Activated naive CD4-positive, alpha-beta T cell treated with anti-CD3 and anti-CD28 coated beads, Interleukin-2, amount 50 U/mL, for 24 hours (primary cell): ENCODE data around the gene PSTPIP1.
A peak's percentile ranks its signal among the peaks of the same experiment; 100 is the strongest.
"Not testable (repeated sequence)": the region's sequence is repeated elsewhere in the genome, so short reads cannot be mapped to it uniquely, and the experiment has no call there.

Source experiments
- H3K27ac Mint-ChIP-seq: one replicate; pipeline ENCODE4 v1.8.0; 2021; ENCODE audit warnings: mild to moderate bottlenecking, mixed read lengths
- H3K27me3 Mint-ChIP-seq: one replicate; pipeline ENCODE4 v1.8.0; 2021; ENCODE audit warnings: mixed read lengths
- H3K36me3 Mint-ChIP-seq: one replicate; pipeline ENCODE4 v1.8.0; 2021; ENCODE audit warnings: mixed read lengths
- H3K4me1 Mint-ChIP-seq: one replicate; pipeline ENCODE4 v1.8.0; 2021; ENCODE audit warnings: mixed read lengths
- H3K4me3 Mint-ChIP-seq: one replicate; pipeline ENCODE4 v1.8.0; 2021; ENCODE audit warnings: mild to moderate bottlenecking, mixed read lengths
- H3K9me3 Mint-ChIP-seq: one replicate; pipeline ENCODE4 v1.8.0; 2021; ENCODE audit warnings: mixed read lengths

PSTPIP1 gene

GRCh38 chr15:76994971-76995945, at the start of gene PSTPIP1:
TSS of gene PSTPIP1 (plus strand) at chr15:76995126. CDS start at chr15:76995574, 448 bp downstream.
- H3K4me3 Mint-ChIP-seq = peak within 1 kb of the TSS; percentile 93

DNA sequence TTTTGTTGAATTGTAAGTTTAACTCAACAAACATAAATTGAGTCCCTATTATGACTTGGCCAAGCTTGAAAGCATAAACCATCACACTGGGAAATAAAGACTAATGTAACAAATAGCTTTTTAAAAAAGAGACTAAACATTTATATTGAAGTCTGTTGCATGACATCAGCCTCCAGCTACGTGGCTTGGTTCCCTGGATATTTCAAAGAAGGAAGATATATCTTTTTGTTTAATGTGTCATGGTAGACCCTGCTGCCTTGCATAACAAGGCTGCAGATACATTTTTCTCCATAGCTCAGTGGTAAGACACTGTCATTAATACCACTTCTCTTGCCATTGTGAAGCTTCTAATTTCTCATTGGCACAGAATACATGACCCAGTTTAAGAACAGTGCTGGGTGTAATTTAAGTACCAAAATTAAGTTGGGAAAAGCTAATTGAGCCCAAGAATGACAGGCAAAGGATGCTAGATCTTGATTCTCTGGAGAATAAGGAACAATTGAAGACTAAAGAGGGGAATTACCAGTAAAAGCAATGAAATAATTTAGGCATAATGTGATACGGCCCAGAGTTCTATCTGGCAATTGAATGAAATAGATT, 49.3 kb upstream of the PSTPIP1 start:
- Mint-ChIP-seq H3K36me3 (peaks cover 21% of the 10 kb centered on the region), H3K4me3 (no peak overlapping the region), H3K27ac (no peak overlapping the region)

More at GRCh38 chr15:76994971-76995945, at the start of gene PSTPIP1:
- Mint-ChIP-seq H3K9me3 (no peaks in the 10 kb centered on the region), H3K27ac (peak within 1 kb of the TSS; percentile 97), H3K4me1 (peaks cover 72% of the 10 kb centered on the region), H3K36me3 (no peaks in the 10 kb centered on the region), H3K27me3 (no peaks in the 10 kb centered on the region)

GRCh38 chr15:76947454-76947853, 47.5 kb upstream of the PSTPIP1 start:
- H3K27me3 Mint-ChIP-seq = no peaks in the 10 kb centered on the region
- H3K4me3 Mint-ChIP-seq = no peak overlapping the region

More for the DNA sequence above, 49.3 kb upstream of the PSTPIP1 start:
- no peaks in the 10 kb centered on the region for H3K9me3 Mint-ChIP-seq
- H3K27me3 Mint-ChIP-seq = no peaks in the 10 kb centered on the region
- H3K4me1 Mint-ChIP-seq = peaks cover 14% of the 10 kb centered on the region

GRCh38 chr15:76951220-76951619, 43.7 kb upstream of the PSTPIP1 start:
- peaks cover 10% of the 10 kb centered on the region for H3K36me3 Mint-ChIP-seq
- H3K4me3 Mint-ChIP-seq = no peak overlapping the region
- peaks cover 17% of the 10 kb centered on the region for H3K4me1 Mint-ChIP-seq
- H3K27me3 Mint-ChIP-seq = no peaks in the 10 kb centered on the region
- H3K9me3 Mint-ChIP-seq = no peaks in the 10 kb centered on the region
- H3K27ac Mint-ChIP-seq = peak overlapping the region; percentile 51

More at GRCh38 chr15:76947454-76947853, 47.5 kb upstream of the PSTPIP1 start:
- Mint-ChIP-seq H3K9me3 (no peaks in the 10 kb centered on the region), H3K36me3 (peaks cover 21% of the 10 kb centered on the region), H3K4me1 (peaks cover 22% of the 10 kb centered on the region), H3K27ac (peak overlapping the region; percentile 48)

GRCh38 chr15:76953913-76954312, 41.0 kb upstream of the PSTPIP1 start:
- no peak overlapping the region for H3K27ac Mint-ChIP-seq
- H3K36me3 Mint-ChIP-seq = no peaks in the 10 kb centered on the region
- H3K27me3 Mint-ChIP-seq = no peaks in the 10 kb centered on the region
- H3K4me3 Mint-ChIP-seq = no peak overlapping the region
- H3K4me1 Mint-ChIP-seq = peaks cover 7% of the 10 kb centered on the region
- no peaks in the 10 kb centered on the region for H3K9me3 Mint-ChIP-seq

DNA sequence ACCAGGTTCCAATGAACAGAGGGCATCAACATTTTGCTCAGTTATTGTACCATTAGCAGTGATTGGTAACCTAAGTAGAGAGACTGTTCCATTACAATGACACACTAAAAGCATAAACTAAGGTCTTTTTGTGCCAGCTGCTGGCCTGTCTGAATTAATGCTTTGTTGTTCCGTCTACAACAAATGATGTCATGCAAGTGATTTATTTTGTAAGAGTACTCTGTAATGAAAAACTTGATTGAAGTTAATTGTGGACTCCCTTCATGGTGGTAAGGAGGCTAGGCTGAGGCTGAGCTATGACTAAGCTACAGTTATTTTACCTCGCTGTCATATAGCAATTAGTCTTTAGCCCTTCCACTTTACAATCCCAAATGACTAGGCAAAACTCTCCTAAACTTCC, 40.2 kb upstream of the PSTPIP1 start:
- Mint-ChIP-seq H3K4me1 (peaks cover 7% of the 10 kb centered on the region), H3K27me3 (no peaks in the 10 kb centered on the region), H3K27ac (no peak overlapping the region), H3K9me3 (no peaks in the 10 kb centered on the region), H3K36me3 (no peaks in the 10 kb centered on the region), H3K4me3 (no peak overlapping the region)

GRCh38 chr15:76961268-76962011, 33.5 kb upstream of the PSTPIP1 start:
- H3K4me1 Mint-ChIP-seq = no peaks in the 10 kb centered on the region
- no peaks in the 10 kb centered on the region for H3K9me3 Mint-ChIP-seq
- no peak overlapping the region for H3K4me3 Mint-ChIP-seq

DNA sequence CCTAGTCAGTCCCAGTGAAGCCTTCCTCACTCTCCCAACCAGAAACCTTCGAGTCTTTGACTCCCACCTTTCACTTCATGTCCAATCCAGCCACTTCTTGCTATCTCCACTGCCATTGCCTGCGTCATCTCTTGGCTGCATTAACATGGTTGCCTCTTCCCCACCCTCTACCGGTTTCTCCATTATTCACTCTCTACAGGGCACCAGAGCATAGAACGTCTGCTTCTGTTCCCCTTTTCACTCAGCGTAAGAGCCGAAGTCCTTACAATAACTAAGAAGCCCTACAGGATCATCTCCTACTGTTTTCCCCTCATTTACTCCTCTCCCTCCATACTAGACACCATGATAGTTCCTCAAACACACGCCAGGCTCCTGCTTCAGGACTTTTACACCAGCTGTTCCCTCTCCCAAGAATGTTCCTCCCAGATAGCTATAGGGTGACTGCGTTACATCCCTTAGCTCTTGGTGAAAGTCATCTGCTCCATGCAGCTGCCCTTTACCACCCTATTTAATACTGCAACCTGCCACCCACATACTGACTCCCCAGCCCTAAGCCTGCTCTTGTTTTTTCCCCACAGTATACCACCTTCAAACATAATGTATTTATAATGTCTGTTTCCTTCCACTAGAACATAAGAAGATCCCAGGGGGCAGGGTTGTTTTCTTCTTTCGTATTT, 32.5 kb upstream of the PSTPIP1 start:
- H3K9me3 Mint-ChIP-seq = no peaks in the 10 kb centered on the region
- no peaks in the 10 kb centered on the region for H3K36me3 Mint-ChIP-seq
- H3K27ac Mint-ChIP-seq = no peak overlapping the region
- no peaks in the 10 kb centered on the region for H3K4me1 Mint-ChIP-seq
- H3K27me3 Mint-ChIP-seq = peaks cover 5% of the 10 kb centered on the region
- no peak overlapping the region for H3K4me3 Mint-ChIP-seq

More at GRCh38 chr15:76961268-76962011, 33.5 kb upstream of the PSTPIP1 start:
- H3K27ac Mint-ChIP-seq = no peak overlapping the region
- peaks cover 5% of the 10 kb centered on the region for H3K27me3 Mint-ChIP-seq
- H3K36me3 Mint-ChIP-seq = no peaks in the 10 kb centered on the region

GRCh38 chr15:76963596-76963995, 31.3 kb upstream of the PSTPIP1 start:
- no peaks in the 10 kb centered on the region for H3K36me3 Mint-ChIP-seq
- no peak overlapping the region for H3K4me3 Mint-ChIP-seq

DNA sequence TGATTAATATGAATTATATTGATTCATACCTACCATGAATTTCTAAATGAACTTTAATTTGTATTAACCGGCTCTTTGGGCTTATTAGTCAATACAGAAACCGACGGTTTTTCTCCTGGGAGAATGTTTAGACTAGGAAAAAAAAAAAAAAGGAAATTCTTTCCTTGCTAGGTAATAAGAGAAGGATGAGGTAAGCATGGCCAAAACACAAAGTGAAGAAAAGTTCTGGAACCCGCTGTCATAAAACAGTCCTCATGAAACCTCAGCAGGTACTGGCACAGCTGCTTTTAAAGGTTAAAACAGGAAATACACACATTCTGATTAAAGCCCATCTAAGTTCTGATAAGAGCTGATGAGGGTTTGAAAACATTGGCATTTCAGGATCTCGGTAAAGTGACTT, 30.8 kb upstream of the PSTPIP1 start:
- Mint-ChIP-seq H3K27ac (no peak overlapping the region), H3K27me3 (peaks cover 5% of the 10 kb centered on the region), H3K4me1 (no peaks in the 10 kb centered on the region), H3K4me3 (no peak overlapping the region), H3K9me3 (no peaks in the 10 kb centered on the region), H3K36me3 (no peaks in the 10 kb centered on the region)

More at GRCh38 chr15:76963596-76963995, 31.3 kb upstream of the PSTPIP1 start:
- peaks cover 5% of the 10 kb centered on the region for H3K27me3 Mint-ChIP-seq
- no peak overlapping the region for H3K27ac Mint-ChIP-seq
- no peaks in the 10 kb centered on the region for H3K4me1 Mint-ChIP-seq
- H3K9me3 Mint-ChIP-seq = no peaks in the 10 kb centered on the region

DNA sequence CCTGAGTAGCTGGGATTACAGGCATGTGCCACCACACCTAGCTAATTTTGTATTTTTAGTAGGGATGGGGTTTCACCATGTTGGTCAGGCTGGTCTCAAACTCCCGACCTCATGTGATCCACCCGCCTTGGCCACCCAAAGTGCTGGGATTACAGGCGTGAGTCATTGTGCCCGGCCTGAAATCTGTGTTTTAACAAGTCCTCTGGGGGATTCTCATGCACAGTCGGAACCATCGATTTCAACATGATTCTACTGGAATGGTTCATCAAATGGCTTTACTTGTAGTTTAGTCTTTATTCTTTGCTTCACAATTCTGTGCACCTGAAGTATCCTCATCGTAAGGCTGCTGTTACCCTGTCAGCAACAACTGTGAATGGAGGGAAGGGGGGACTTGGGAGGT, 28.9 kb upstream of the PSTPIP1 start:
- H3K27ac Mint-ChIP-seq, H3K36me3 Mint-ChIP-seq, H3K4me1 Mint-ChIP-seq, H3K9me3 Mint-ChIP-seq, H3K4me3 Mint-ChIP-seq, H3K27me3 Mint-ChIP-seq: not testable (repeated sequence)

DNA sequence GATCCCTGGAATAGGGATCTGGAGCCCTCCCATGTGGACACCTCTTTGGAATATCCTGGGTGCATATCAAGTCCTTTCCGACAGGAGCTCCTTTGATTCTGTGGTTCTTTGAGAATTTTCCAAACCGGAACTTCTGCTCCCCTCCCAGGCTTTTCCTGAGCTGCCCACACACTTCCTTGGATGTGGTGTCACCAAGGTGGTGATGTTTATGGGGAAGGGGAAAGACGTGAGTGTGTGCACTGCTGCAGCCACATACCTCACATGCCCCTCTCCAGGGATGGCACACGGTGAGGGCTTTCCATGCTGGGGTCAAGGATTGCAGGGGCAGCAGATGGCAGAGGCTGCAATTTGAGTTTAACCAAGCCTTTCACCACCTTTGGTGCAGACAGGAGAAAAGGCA, 27.9 kb upstream of the PSTPIP1 start:
- Mint-ChIP-seq H3K4me1 (no peaks in the 10 kb centered on the region), H3K9me3 (no peaks in the 10 kb centered on the region), H3K27ac (no peak overlapping the region), H3K36me3 (no peaks in the 10 kb centered on the region), H3K27me3 (peaks cover 5% of the 10 kb centered on the region), H3K4me3 (no peak overlapping the region)

GRCh38 chr15:76968306-76968705, 26.6 kb upstream of the PSTPIP1 start:
- H3K27me3 Mint-ChIP-seq = peaks cover 3% of the 10 kb centered on the region
- no peak overlapping the region for H3K27ac Mint-ChIP-seq
- no peak overlapping the region for H3K4me3 Mint-ChIP-seq
- no peaks in the 10 kb centered on the region for H3K4me1 Mint-ChIP-seq
- H3K36me3 Mint-ChIP-seq = no peaks in the 10 kb centered on the region
- no peaks in the 10 kb centered on the region for H3K9me3 Mint-ChIP-seq

- H3K36me3 Mint-ChIP-seq = no peaks in the 10 kb centered on the region
- no peak overlapping the region for H3K4me3 Mint-ChIP-seq
- peaks cover 13% of the 10 kb centered on the region for H3K4me1 Mint-ChIP-seq
- no peak overlapping the region for H3K27ac Mint-ChIP-seq
- H3K9me3 Mint-ChIP-seq = no peaks in the 10 kb centered on the region
- no peaks in the 10 kb centered on the region for H3K27me3 Mint-ChIP-seq
Observed at GRCh38 chr15:76972389-76973361, 22.3 kb upstream of the PSTPIP1 start.
